ENCODE data around the gene SMARCB1. TPM values are rescaled to one million over a fixed set of nuclear protein-coding genes. Genes with fewer than 3 reads are reported as not detected.
"Not testable (repeated sequence)": the region's sequence is repeated elsewhere in the genome, so short reads cannot be mapped to it uniquely, and the experiment has no call there.

SMARCB1 gene
- total RNA-seq, 1 experiment from 2014 or later: 86.5 TPM

- no peak for DNase-seq
These were observed 58.0 kb downstream of the SMARCB1 start for GRCh38 chr22:23844739-23845202.

GRCh38 chr22:23845265-23846080 lies 58.7 kb downstream of the SMARCB1 start:
- DNase-seq: no peak
- Histone ChIP-seq H3K4me3 (ENCODE audit: insufficient read depth, low read depth, low read length) (no peak overlapping the region), H3K27me3 (ENCODE audit: control insufficient read depth, insufficient read depth, low read length) (peaks cover 2% of the 10 kb centered on the region; the same call in 1 of the 2 replicates), H3K36me3 (replicated peaks; ENCODE audit: control insufficient read depth, insufficient read depth, low read length) (no peaks in the 10 kb centered on the region)

More at GRCh38 chr22:23844739-23845202, 58.0 kb downstream of the SMARCB1 start:
- H3K4me3 ChIP-seq (ENCODE audit: insufficient read depth, low read depth, low read length): no peak overlapping the region
- H3K27me3 ChIP-seq (ENCODE audit: control insufficient read depth, insufficient read depth, low read length): peaks cover 2% of the 10 kb centered on the region; the same call in 1 of the 2 replicates
- H3K36me3 ChIP-seq (replicated peaks; ENCODE audit: control insufficient read depth, insufficient read depth, low read length): no peaks in the 10 kb centered on the region

GRCh38 chr22:23846081-23846469 lies 59.3 kb downstream of the SMARCB1 start:
- Histone ChIP-seq H3K27me3 (ENCODE audit: control insufficient read depth, insufficient read depth, low read length) (0 out of 2 replicates have a peak, but pooled peaks cover 2% of the 10 kb centered on the region), H3K4me3 (ENCODE audit: insufficient read depth, low read depth, low read length) (no peak overlapping the region), H3K36me3 (replicated peaks; ENCODE audit: control insufficient read depth, insufficient read depth, low read length) (no peaks in the 10 kb centered on the region)
- no peak for DNase-seq

- Histone ChIP-seq H3K4me3 (ENCODE audit: insufficient read depth, low read depth, low read length) (no peak overlapping the region), H3K36me3 (replicated peaks; ENCODE audit: control insufficient read depth, insufficient read depth, low read length) (no peaks in the 10 kb centered on the region), H3K27me3 (ENCODE audit: control insufficient read depth, insufficient read depth, low read length) (0 out of 2 replicates have a peak, but pooled peaks cover 2% of the 10 kb centered on the region)
- no peak for DNase-seq
These were observed 60.6 kb downstream of the SMARCB1 start for GRCh38 chr22:23847310-23847920.

- Histone ChIP-seq H3K27me3 (ENCODE audit: control insufficient read depth, insufficient read depth, low read length) (0 out of 2 replicates have a peak, but pooled peaks cover 2% of the 10 kb centered on the region), H3K4me3 (ENCODE audit: insufficient read depth, low read depth, low read length) (no peak overlapping the region), H3K36me3 (replicated peaks; ENCODE audit: control insufficient read depth, insufficient read depth, low read length) (no peaks in the 10 kb centered on the region)
- peak; percentile 87 for DNase-seq
These were observed 61.5 kb downstream of the SMARCB1 start for GRCh38 chr22:23847991-23848864.

GRCh38 chr22:23849009-23850006 lies 62.5 kb downstream of the SMARCB1 start:
- Histone ChIP-seq H3K4me3 (ENCODE audit: insufficient read depth, low read depth, low read length) (no peak overlapping the region), H3K27me3 (ENCODE audit: control insufficient read depth, insufficient read depth, low read length) (0 out of 2 replicates have a peak, but pooled peaks cover 2% of the 10 kb centered on the region)
- DNase-seq: peak; percentile 99

GRCh38 chr22:23850136-23850611 lies 63.4 kb downstream of the SMARCB1 start:
- DNase-seq: peak; percentile 35
- Histone ChIP-seq H3K27me3 (ENCODE audit: control insufficient read depth, insufficient read depth, low read length) (0 out of 2 replicates have a peak, but pooled peaks cover 2% of the 10 kb centered on the region), H3K36me3 (replicated peaks; ENCODE audit: control insufficient read depth, insufficient read depth, low read length) (no peaks in the 10 kb centered on the region), H3K4me3 (ENCODE audit: insufficient read depth, low read depth, low read length) (no peak overlapping the region)

More at GRCh38 chr22:23849009-23850006, 62.5 kb downstream of the SMARCB1 start:
- no peaks in the 10 kb centered on the region for H3K36me3 ChIP-seq (replicated peaks; ENCODE audit: control insufficient read depth, insufficient read depth, low read length)

GRCh38 chr22:23856721-23857605 lies 70.2 kb downstream of the SMARCB1 start:
- no peaks in the 10 kb centered on the region for H3K36me3 ChIP-seq (replicated peaks; ENCODE audit: control insufficient read depth, insufficient read depth, low read length)
- DNase-seq: peak; percentile 88
- peak overlapping the region; percentile 78 for H3K4me3 ChIP-seq (ENCODE audit: insufficient read depth, low read depth, low read length)
- no peaks in the 10 kb centered on the region for H3K27me3 ChIP-seq (ENCODE audit: control insufficient read depth, insufficient read depth, low read length)

GRCh38 chr22:23857606-23858483 lies 71.1 kb downstream of the SMARCB1 start, which contains the start of gene SLC2A11:
Gene SLC2A11 (plus strand): TSS chr22:23857875. CDS start chr22:23858000, 125 bp downstream.
- Histone ChIP-seq H3K4me3 (ENCODE audit: insufficient read depth, low read depth, low read length) (peak within 1 kb of the TSS; percentile 78), H3K27me3 (ENCODE audit: control insufficient read depth, insufficient read depth, low read length) (no peaks in the 10 kb centered on the region), H3K36me3 (replicated peaks; ENCODE audit: control insufficient read depth, insufficient read depth, low read length) (no peaks in the 10 kb centered on the region)
- peak; percentile 97 for DNase-seq

- no peaks in the 10 kb centered on the region for H3K36me3 ChIP-seq (replicated peaks; ENCODE audit: control insufficient read depth, insufficient read depth, low read length)
- no peak for DNase-seq
- H3K4me3 ChIP-seq (ENCODE audit: insufficient read depth, low read depth, low read length): peak overlapping the region; percentile 78
- no peaks in the 10 kb centered on the region for H3K27me3 ChIP-seq (ENCODE audit: control insufficient read depth, insufficient read depth, low read length)
These were observed 71.7 kb downstream of the SMARCB1 start for GRCh38 chr22:23858484-23858815.

- H3K4me3 ChIP-seq (ENCODE audit: insufficient read depth, low read depth, low read length): no peak overlapping the region
- no peak for DNase-seq
- H3K36me3 ChIP-seq (replicated peaks; ENCODE audit: control insufficient read depth, insufficient read depth, low read length): no peaks in the 10 kb centered on the region
- no peaks in the 10 kb centered on the region for H3K27me3 ChIP-seq (ENCODE audit: control insufficient read depth, insufficient read depth, low read length)
These were observed 72.4 kb downstream of the SMARCB1 start for GRCh38 chr22:23859201-23859600.

GRCh38 chr22:23860187-23860586 lies 73.4 kb downstream of the SMARCB1 start:
- DNase-seq; H3K27me3 ChIP-seq (ENCODE audit: control insufficient read depth, insufficient read depth, low read length); H3K36me3 ChIP-seq (replicated peaks; ENCODE audit: control insufficient read depth, insufficient read depth, low read length); H3K4me3 ChIP-seq (ENCODE audit: insufficient read depth, low read depth, low read length): not testable (repeated sequence)

Measured in H7 (cell line).